GM19397 (cell line): Measurements from ENCODE around the gene M6PR.
A peak's percentile ranks its signal among the peaks of the same experiment; 100 is the strongest.

Experiments used
- ATAC-seq: cut with Tn5 transposase; IDR thresholded peaks from one replicate; pipeline ENCODE4 v1.9.1; 2021; ENCODE audit warnings: mild to moderate bottlenecking, moderate library complexity; ENCODE audit not compliant: unreplicated experiment

The M6PR gene

GRCh38 chr12:8949342-8950220 lies at the start of gene M6PR:
M6PR (minus strand) TSS chr12:8949645; CDS start chr12:8946404, 3,241 bp downstream.
- ATAC-seq: peak; percentile 89

GRCh38 chr12:8996682-8997405 lies 47.4 kb upstream of the M6PR start:
- peak; percentile 89 for ATAC-seq

- ATAC-seq: no peak
These were observed 45.8 kb upstream of the M6PR start for GRCh38 chr12:8995021-8995775.

DNA sequence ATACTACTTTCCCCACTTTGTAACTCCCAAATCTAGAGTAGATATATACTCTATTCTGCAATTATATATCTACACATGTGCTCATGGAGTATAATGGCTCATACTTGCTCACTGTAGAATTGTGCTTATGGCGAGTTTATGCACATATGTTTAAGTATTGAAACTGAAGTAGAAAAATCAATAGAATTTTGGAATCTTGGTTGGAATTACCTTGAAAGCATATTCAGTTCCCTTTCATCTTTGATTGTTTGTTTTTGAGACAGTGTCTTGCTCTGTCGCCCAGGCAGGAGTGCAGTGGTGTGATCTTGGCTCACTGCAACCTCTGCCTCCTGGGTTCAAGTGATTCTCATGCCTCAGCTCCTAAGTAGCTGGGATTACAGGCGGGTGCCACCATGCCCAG lies 44.4 kb upstream of the M6PR start:
- ATAC-seq: no peak

DNA sequence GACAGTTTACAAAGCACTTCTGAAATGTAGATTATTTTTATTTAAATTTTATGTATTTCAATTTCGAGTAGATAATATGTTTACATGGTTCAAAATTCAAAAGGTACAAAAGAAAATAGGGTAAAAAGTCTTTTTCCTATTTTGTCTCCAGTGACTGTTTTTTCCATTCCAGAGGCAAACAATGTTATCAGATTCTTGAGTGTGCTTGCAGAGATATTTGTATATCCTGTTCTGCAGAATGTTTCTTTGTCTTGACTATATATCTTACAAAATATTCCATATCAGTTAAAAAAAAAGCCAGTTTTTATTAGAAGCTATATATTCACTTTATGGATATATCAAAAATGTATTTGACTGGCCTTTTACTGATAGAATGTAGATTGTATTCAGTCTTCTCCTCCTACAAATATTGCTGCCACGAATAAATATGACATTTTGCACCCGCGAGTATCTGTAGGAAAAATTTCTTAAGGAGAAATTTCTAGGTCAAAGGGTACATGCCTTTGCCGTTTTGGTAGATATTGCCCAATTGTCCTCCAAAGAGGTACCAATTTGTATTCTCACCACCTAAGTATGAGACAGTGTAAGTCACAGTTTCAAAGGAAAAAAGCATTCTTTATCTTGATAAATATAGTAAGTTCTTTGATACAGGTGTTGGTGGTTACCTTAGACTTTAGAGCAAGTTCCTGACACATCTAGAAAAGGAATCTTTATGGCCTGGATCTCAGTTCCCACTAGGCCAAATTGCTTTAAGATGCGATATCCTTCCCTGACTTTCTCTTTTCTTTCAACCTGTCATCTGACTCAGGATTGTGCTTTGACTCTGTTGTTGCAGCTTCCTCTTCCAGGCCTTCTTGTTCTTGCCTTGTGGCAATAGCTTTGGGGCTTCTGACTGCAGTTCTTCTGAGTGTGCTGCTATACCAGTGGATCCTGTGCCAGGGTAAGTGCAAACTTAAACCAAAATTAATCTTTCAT lies 42.2 kb upstream of the M6PR start:
- no peak for ATAC-seq

DNA sequence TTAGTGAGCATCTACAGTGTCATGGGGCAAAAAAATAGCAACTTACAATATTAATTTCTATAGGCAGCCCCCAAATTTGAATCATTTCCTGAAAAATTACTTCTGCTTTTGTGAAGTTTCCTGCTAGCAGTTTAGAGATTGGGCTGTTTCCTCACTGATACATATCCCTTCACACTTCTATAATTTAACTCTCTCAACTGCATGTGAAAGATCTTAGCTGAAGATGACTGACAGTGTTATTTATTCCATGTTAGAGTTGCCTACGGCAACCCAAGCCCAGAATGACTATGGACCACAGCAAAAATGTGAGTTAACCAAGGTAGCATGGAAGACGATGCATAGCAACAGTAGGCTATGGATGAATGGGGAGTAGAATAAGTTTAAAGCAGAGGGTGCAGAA lies 40.0 kb upstream of the M6PR start, which contains the start of gene KLRG1:
KLRG1 (plus strand) TSS at position 134 of the 400 bp plus-strand sequence; CDS start at position 224, 90 bp downstream.
- no peak for ATAC-seq

DNA sequence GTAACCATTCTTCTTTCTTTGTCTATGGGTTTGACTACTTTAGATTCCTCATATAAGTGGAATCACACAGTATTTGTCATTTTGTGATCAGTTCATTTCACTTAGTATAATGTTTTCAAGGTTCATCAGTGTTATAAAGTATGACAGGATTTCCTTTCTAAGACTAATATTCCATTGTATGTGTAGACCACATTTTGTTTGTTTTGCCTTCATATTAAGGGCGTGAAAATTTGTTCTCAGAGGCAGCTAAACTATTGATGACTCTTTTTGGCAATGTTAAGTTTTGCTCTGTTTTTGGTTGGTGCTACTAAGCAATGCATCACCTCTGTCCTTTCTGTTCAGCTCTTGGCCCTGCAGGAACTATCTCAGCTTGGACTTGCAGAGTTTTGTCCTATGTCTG lies 38.2 kb upstream of the M6PR start:
- no peak for ATAC-seq

- no peak for ATAC-seq
These were observed 37.7 kb upstream of the M6PR start for GRCh38 chr12:8987163-8987562.

GRCh38 chr12:8985213-8985754 lies 35.8 kb upstream of the M6PR start:
- ATAC-seq: no peak

DNA sequence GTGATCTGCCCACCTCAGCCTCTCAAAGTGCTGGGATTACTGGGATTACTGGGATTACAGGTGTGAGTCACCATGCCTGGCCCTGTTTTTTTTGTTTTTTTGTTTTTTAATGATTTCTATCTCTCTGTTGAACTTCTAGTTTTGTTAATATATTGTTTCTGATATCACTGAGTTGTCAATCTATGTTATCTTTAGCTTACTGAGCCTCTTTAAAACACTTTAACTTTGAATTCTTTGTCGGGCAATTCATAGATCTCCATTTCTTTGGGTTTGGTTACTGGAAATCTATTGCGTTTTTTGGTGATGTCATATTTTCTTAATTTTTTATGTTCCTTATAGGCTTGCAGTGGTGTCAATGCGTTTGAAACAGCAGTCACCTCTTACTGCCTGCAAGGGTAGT lies 30.7 kb upstream of the M6PR start:
- no peak for ATAC-seq

- no peak for ATAC-seq
These were observed 21.0 kb upstream of the M6PR start for GRCh38 chr12:8970432-8970831.

- no peak for ATAC-seq
These were observed 20.5 kb upstream of the M6PR start for GRCh38 chr12:8969861-8970411.

- ATAC-seq: no peak
These were observed 19.3 kb upstream of the M6PR start for GRCh38 chr12:8968761-8969160.

DNA sequence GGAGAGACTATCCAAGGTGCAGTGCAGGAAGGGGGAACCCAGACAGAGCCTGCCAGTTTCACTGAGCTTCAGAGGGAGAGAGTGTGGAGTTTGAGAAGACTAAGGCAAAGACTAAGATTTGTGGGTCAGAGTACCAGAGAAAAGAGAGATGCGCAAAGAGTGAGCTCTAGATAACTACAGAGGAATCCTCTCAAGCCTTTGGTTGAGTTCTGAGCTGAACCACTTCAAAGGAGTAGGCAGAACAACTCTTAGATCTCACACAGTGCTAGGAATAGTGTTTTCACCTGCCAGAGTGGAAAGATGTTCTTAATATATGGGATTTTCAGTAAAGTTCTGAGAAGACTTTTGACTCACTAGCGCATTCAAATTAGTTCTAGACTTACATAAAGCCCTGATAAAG lies 10.7 kb upstream of the M6PR start:
- no peak for ATAC-seq

- no peak for ATAC-seq
These were observed 8.6 kb upstream of the M6PR start for GRCh38 chr12:8958066-8958465.

- ATAC-seq: no peak
These were observed 8.1 kb upstream of the M6PR start for GRCh38 chr12:8957561-8957960.

DNA sequence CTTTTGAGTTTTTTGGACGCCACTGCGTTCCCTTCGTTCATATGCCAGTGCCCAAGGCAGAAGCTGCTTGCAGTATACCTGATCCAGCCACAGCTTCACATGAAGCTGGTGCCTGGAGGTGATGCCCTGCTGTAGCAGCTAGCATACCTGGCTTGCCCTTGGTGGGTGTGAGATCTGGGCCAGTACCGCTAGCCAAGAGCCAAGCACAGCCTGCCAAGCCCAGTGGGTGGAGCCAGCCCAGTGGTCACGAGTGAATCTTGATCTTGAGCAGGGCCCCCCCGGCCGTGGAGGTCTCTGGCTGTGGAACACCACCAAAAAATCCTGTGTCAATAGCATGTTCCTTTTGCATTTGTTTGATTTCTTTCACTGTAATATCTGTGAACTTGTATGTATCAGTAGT lies 7.3 kb upstream of the M6PR start:
- no peak for ATAC-seq

DNA sequence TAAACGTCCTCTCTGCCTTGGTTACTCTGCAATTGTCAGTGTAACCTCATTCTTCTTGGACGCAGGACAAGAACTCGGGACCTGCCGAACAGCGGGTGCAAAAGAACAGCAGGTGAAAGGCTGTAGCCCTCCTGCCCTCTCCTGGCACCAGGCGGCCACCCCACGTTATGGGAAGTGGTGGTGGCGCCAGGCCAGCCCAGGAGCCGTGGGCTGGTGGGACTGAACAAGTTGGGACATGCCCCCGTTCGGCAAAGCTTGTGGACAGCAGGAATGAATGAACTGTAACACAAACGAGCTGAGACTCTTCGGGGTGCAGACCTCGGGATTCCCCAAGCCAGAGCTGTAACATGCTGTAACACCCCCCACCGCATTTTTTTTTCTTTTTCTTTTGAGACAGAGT lies 6.6 kb upstream of the M6PR start:
- ATAC-seq: no peak

GRCh38 chr12:8953773-8954402 lies 4.4 kb upstream of the M6PR start:
- ATAC-seq: no peak
